ENCODE data around the gene KCNG4. TPM values are rescaled to one million over a fixed set of nuclear protein-coding genes. Genes with fewer than 3 reads are reported as not detected.

Gene KCNG4
- total and polyA plus RNA-seq, 2 of the 8 experiments (the other 6 are each of a cell fraction or from before 2014, with no cell fraction given), result not detected

GRCh38 chr16:84284154-84284722 lies 44.4 kb upstream of the KCNG4 start:
- Histone ChIP-seq H2BK12ac (ENCODE audit: low read depth, low read length) (peak overlapping the region; percentile 96), H2BK120ac (replicated peaks; ENCODE audit: low read depth, low read length) (peak overlapping the region; percentile 57), H3K14ac (ENCODE audit: insufficient read length) (no peak overlapping the region), H3K4me2 (ENCODE audit: insufficient read depth in 1 of 2, low read depth in 2 of 2, low read length in 2 of 2) (peak overlapping the region; percentile 25 to 56), H3K9me3 (ENCODE audit: insufficient read depth in 2 of 2, low read depth in 1 of 2, low read length in 1 of 2) (no peaks in the 10 kb centered on the region), H2BK5ac (ENCODE audit: low read depth, low read length) (peak overlapping the region; percentile 85), H3K36me3 (ENCODE audit: control insufficient read depth in 2 of 4, insufficient read depth in 4 of 4, low read length in 3 of 4) (no peaks in the 10 kb centered on the region), H3K23ac (ENCODE audit: insufficient read length) (no peak overlapping the region), H4K20me1 (replicated peaks in 1 of 2; ENCODE audit: control insufficient read depth in 1 of 2, insufficient read depth in 2 of 2, low read length in 2 of 2) (no peaks in the 10 kb centered on the region), H2AFZ (ENCODE audit: low read length) (peak overlapping the region; percentile 3), H4K5ac (ENCODE audit: insufficient read length, low read depth, low read length) (no peak overlapping the region), H3K4me1 (replicated peaks in 1 of 4; ENCODE audit: control insufficient read depth in 3 of 4, insufficient read depth in 4 of 4, low read length in 3 of 4) (peaks cover 0 to 19% (median 9%) of the 10 kb centered on the region in 4 experiments; a peak in 6 of 7 replicates), H2BK20ac (ENCODE audit: low read length) (peak overlapping the region; percentile 98; the same call in 1 of the 2 replicates), H3K4ac (replicated peaks; ENCODE audit: insufficient read length, low read depth, low read length) (peak overlapping the region; percentile 15), H3K4me3 (ENCODE audit: extremely low read depth in 1 of 4, insufficient read depth in 2 of 4, low read depth in 3 of 4, low read length in 4 of 4) (peak overlapping the region in 2 of 4 experiments; percentile 6 to 15; a peak in 3 of 8 replicates), H3K79me1 (ENCODE audit: low read depth, low read length) (no peaks in the 10 kb centered on the region), H2BK15ac (ENCODE audit: low read length) (no peak overlapping the region), H3K23me2 (ENCODE audit: low read depth, low read length) (no peaks in the 10 kb centered on the region), H3K27ac (ENCODE audit: low read depth, low read length) (no peak overlapping the region), H4K91ac (replicated peaks; ENCODE audit: insufficient read length, low read length) (peak overlapping the region; percentile 92), H3K18ac (ENCODE audit: extremely low read depth, low read length) (peak overlapping the region; percentile 98), H3K27me3 (replicated peaks in 1 of 4; ENCODE audit: control insufficient read depth in 3 of 4, extremely low read depth in 1 of 4, insufficient read depth in 3 of 4, low read length in 3 of 4) (no peaks in the 10 kb centered on the region; a peak in 3 of 7 replicates), H2AK5ac (ENCODE audit: low read depth, low read length) (no peak overlapping the region), H3K56ac (replicated peaks; ENCODE audit: insufficient read length, low read depth, low read length) (no peak overlapping the region), H3K9ac (replicated peaks in 1 of 4; ENCODE audit: extremely low read depth in 1 of 4, low read depth in 3 of 4, low read length in 3 of 4) (0 out of 7 replicates have a peak overlapping the region, but pooled peaks of 1 of the 4 experiments have one; percentile 9), H4K8ac (ENCODE audit: extremely low read depth, insufficient read depth, low read length) (peak overlapping the region; percentile 18), H3K79me2 (ENCODE audit: control insufficient read depth in 1 of 2, insufficient read depth in 2 of 2, low read length in 2 of 2) (no peaks in the 10 kb centered on the region)
- TF ChIP-seq CEBPB (IDR thresholded peaks at IDR 0.05; ENCODE audit: low read depth, low read length), result peak; percentile 97
- 0 out of 2 replicates have a peak, but pooled peaks have one; percentile 25 for TF ChIP-seq SP1 (IDR thresholded peaks at IDR 0.05; ENCODE audit: low read depth, low read length)
- no peak for TF ChIP-seq EGR1 (IDR thresholded peaks at IDR 0.05; ENCODE audit: borderline replicate concordance, low read depth, low read length)
- DNase-seq (ENCODE audit: low read depth in 1 of 2, low spot score in 2 of 2) (peak in 1 of 2 experiments; percentile 77), FAIRE-seq (peak; percentile 70)
- CTCF ChIA-PET (ENCODE audit: partially characterized antibody), result interaction anchor here (1.8 to 12.7 kb wide), 2 partner anchors 25 to 198 kb away, joined by 5 to 212 read pairs; no protein-coding TSS in a partner anchor
- POLR2A ChIA-PET (ENCODE audit: partially characterized antibody), result interaction anchor here (0.6 to 1.7 kb wide), 3 partner anchors 8 to 395 kb away, joined by 3 to 13 read pairs (median 3); no protein-coding TSS in a partner anchor
- 29% methylated on average over 13 of the region's 13 CpGs; no CpG with 5 or more reads in 1 of the 2 experiments for WGBS, 2 experiments (ENCODE audit: extremely low coverage in 1 of 2, insufficient coverage in 1 of 2, insufficient read length in 1 of 2, insufficient replicate concordance in 2 of 2, low coverage in 1 of 2, low lambda C conversion rate in 2 of 2, missing lambda C conversion rate in 1 of 2)

Data from H1 (cell line).